OCI-LY1 (cell line): ENCODE data around the gene UBASH3B.

Experiments
- CTCF ChIP-seq: fragments of 200-600 bp; sonication (generic), shearing (Covaris generic); IDR thresholded peaks from 2 replicates; pipeline ENCODE4 v1.5.1; 2017; ENCODE audit warnings: mild to moderate bottlenecking, antibody characterized with exemption, low read length, moderate library complexity, mixed read lengths
- EZH2 ChIP-seq: fragments of 200-600 bp; sonication (generic), shearing (Covaris generic); IDR thresholded peaks from 2 replicates; pipeline ENCODE4 v1.8.0; 2017; ENCODE audit warnings: borderline replicate concordance, mixed run types, mild to moderate bottlenecking, antibody characterized with exemption, low read length, moderate library complexity, mixed read lengths

- TF ChIP-seq CTCF = no peak
- TF ChIP-seq EZH2 = no peak
Measured at GRCh38 chr11:122804161-122804560, 148.6 kb downstream of the UBASH3B start.
